Common myeloid progenitor, CD34-positive (primary cell): Measurements from ENCODE around the gene LTB4R.
A peak's percentile ranks its signal among the peaks of the same experiment; 100 is the strongest.

Source experiments
- CTCF ChIA-PET: fragments of 350-600 bp; sonication (Branson Sonifier 250); formaldehyde crosslinking; loops from one replicate; lab custom pipeline; 2021; ENCODE audit warnings: antibody characterized with exemption; lab: Charles Lee
- POLR2A ChIA-PET: fragments of 350-600 bp; sonication (Branson Sonifier 250); formaldehyde crosslinking; loops from one replicate; lab custom pipeline; 2021; ENCODE audit warnings: antibody characterized with exemption; lab: Charles Lee
- DNase-seq, 3 donors: peaks; one replicate each; pipeline versions ENCODE4 v3.0.0 to v3.0.0-alpha.2; 2013
- H3K27ac ChIP-seq, 2 experiments: 1 replicate in 1 of 2; 2 replicates in 1 of 2; pipeline ENCODE4 v1.7.0; 2013; ENCODE audit warnings: inconsistent platforms in 2 of 2, low read length in 2 of 2, mild to moderate bottlenecking in 2 of 2, low read depth in 1 of 2, moderate library complexity in 1 of 2; ENCODE audit not compliant: severe bottlenecking in 2 of 2, insufficient read depth in 1 of 2, poor library complexity in 1 of 2
- H3K27me3 ChIP-seq, 5 experiments: replicated peaks in 2 of 5; 1 replicate in 3 of 5; 2 replicates in 2 of 5; pipeline versions ENCODE4 v1.6.1 to v1.7.0; 2013; ENCODE audit warnings: low read length in 4 of 5, mild to moderate bottlenecking in 2 of 5, moderate library complexity in 2 of 5, inconsistent platforms in 1 of 5; ENCODE audit not compliant: insufficient read depth in 5 of 5, control insufficient read depth in 4 of 5
- H3K36me3 ChIP-seq, 4 experiments: 1 replicate in 2 of 4; 2 replicates in 2 of 4; pipeline versions ENCODE4 v1.6.1 to v1.7.0; 2013; ENCODE audit warnings: low read length in 3 of 4, control low read depth in 1 of 4, mild to moderate bottlenecking in 1 of 4; ENCODE audit not compliant: control insufficient read depth in 4 of 4, insufficient read depth in 4 of 4
- H3K4me1 ChIP-seq, 4 experiments: 1 replicate in 3 of 4; 2 replicates in 1 of 4; pipeline versions ENCODE4 v1.6.1 to v1.7.1; 2013; ENCODE audit warnings: low read length in 3 of 4, mild to moderate bottlenecking in 3 of 4, control low read depth in 1 of 4, inconsistent platforms in 1 of 4, moderate library complexity in 1 of 4; ENCODE audit not compliant: control insufficient read depth in 4 of 4, insufficient read depth in 4 of 4; ENCODE audit errors: control extremely low read depth in 1 of 4
- H3K4me3 ChIP-seq, 7 experiments: 1 replicate in 4 of 7; 2 replicates in 3 of 7; pipeline versions ENCODE4 v1.5.1 to v1.7.0; 2013; ENCODE audit warnings: mild to moderate bottlenecking in 7 of 7, low read length in 6 of 7, moderate library complexity in 6 of 7, inconsistent platforms in 2 of 7, low read depth in 2 of 7, control low read depth in 1 of 7; ENCODE audit not compliant: insufficient read depth in 4 of 7, control insufficient read depth in 1 of 7; ENCODE audit errors: extremely low read depth in 1 of 7
- H3K9me3 ChIP-seq, 5 experiments: 1 replicate in 4 of 5; 2 replicates in 1 of 5; pipeline versions ENCODE4 v1.6.1 to v1.7.1; 2013; ENCODE audit warnings: low read length in 4 of 5, mild to moderate bottlenecking in 2 of 5, inconsistent platforms in 1 of 5, low read depth in 1 of 5, moderate library complexity in 1 of 5; ENCODE audit not compliant: control insufficient read depth in 4 of 5, insufficient read depth in 2 of 5; ENCODE audit errors: control extremely low read depth in 1 of 5
- WGBS: methylation state at CpG from one replicate; pipeline ENCODE4 v1.1.5; 2013; ENCODE audit not compliant: insufficient coverage; 5-methylcytosine and 5-hydroxymethylcytosine counted together

Gene LTB4R

GRCh38 chr14:24321212-24321975 lies 10.1 kb downstream of the LTB4R start:
- no peak for DNase-seq
- Histone ChIP-seq H3K27me3 (no peaks in the 10 kb centered on the region), H3K4me1 (peaks cover 0 to 36% (median 19%) of the 10 kb centered on the region in 4 experiments), H3K4me3 (no peak overlapping the region), H3K36me3 (no peaks in the 10 kb centered on the region), H3K9me3 (no peaks in the 10 kb centered on the region), H3K27ac (no peak overlapping the region)
- POLR2A ChIA-PET = interaction anchor here (0.9 kb wide), 1 partner anchor 11 kb away, joined by 3 read pairs; no protein-coding TSS in a partner anchor
- 99% methylated on average over 8 of the region's 14 CpGs for WGBS
- CTCF ChIA-PET = interaction anchor here (4.5 to 21.7 kb wide), 3 partner anchors 16 to 111 kb away, joined by 27 to 488 read pairs (median 391); partner anchors contain the start of genes CBLN3, CIDEB, DHRS1 and KHNYN

- Histone ChIP-seq H3K9me3 (no peaks in the 10 kb centered on the region), H3K36me3 (no peaks in the 10 kb centered on the region), H3K4me3 (no peak overlapping the region), H3K27ac (no peak overlapping the region), H3K27me3 (no peaks in the 10 kb centered on the region), H3K4me1 (peaks cover 4 to 36% (median 23%) of the 10 kb centered on the region in 4 experiments)
- ChIA-PET CTCF (interaction anchor here (3.6 to 21.7 kb wide), 4 partner anchors 10 to 110 kb away, joined by 15 to 488 read pairs (median 209); partner anchors contain the start of genes CBLN3, CIDEB, DHRS1 and KHNYN), POLR2A (no interaction called here)
- no peak for DNase-seq
- WGBS = 97% methylated on average over 8 of the region's 10 CpGs
These were observed 11.4 kb downstream of the LTB4R start for GRCh38 chr14:24322672-24323071.

- ChIA-PET CTCF (interaction anchor here (3.6 to 21.7 kb wide), 4 partner anchors 10 to 109 kb away, joined by 15 to 488 read pairs (median 209); partner anchors contain the start of genes CBLN3, CIDEB, DHRS1 and KHNYN), POLR2A (no interaction called here)
- Histone ChIP-seq H3K4me3 (no peak overlapping the region), H3K9me3 (no peaks in the 10 kb centered on the region), H3K27ac (no peak overlapping the region), H3K36me3 (no peaks in the 10 kb centered on the region), H3K4me1 (peaks cover 4 to 34% (median 23%) of the 10 kb centered on the region in 4 experiments), H3K27me3 (no peaks in the 10 kb centered on the region)
- WGBS = 87% methylated on average over 3 of the region's 3 CpGs
- DNase-seq = no peak
These were observed 12.0 kb downstream of the LTB4R start for GRCh38 chr14:24323341-24323740.

- Histone ChIP-seq H3K27ac (no peak overlapping the region), H3K4me3 (no peak overlapping the region), H3K9me3 (no peaks in the 10 kb centered on the region), H3K27me3 (no peaks in the 10 kb centered on the region), H3K36me3 (no peaks in the 10 kb centered on the region), H3K4me1 (peaks cover 4 to 39% (median 24%) of the 10 kb centered on the region in 4 experiments)
- 96% methylated on average over 4 of the region's 6 CpGs for WGBS
- POLR2A ChIA-PET = no interaction called here
- CTCF ChIA-PET = interaction anchor here (3.6 to 21.7 kb wide), 4 partner anchors 9 to 109 kb away, joined by 15 to 488 read pairs (median 209); partner anchors contain the start of genes CBLN3, CIDEB, DHRS1 and KHNYN
- DNase-seq = no peak
These were observed 12.7 kb downstream of the LTB4R start for GRCh38 chr14:24324024-24324423.

- Histone ChIP-seq H3K27ac (no peak overlapping the region), H3K36me3 (no peaks in the 10 kb centered on the region), H3K9me3 (no peaks in the 10 kb centered on the region), H3K27me3 (no peaks in the 10 kb centered on the region), H3K4me3 (no peak overlapping the region), H3K4me1 (peaks cover 4 to 49% (median 35%) of the 10 kb centered on the region in 4 experiments)
- ChIA-PET POLR2A (interaction anchor here (1.0 kb wide), 1 partner anchor 13 kb away, joined by 5 read pairs; no protein-coding TSS in a partner anchor), CTCF (interaction anchor here (0.7 to 21.7 kb wide), 8 partner anchors 8 to 108 kb away, joined by 3 to 488 read pairs (median 13); partner anchors contain the start of genes CBLN3, CIDEB, DHRS1 and KHNYN)
- DNase-seq = peak in 2 of 3 donors; percentile 50 to 65
- 19% methylated on average over 3 of the region's 5 CpGs for WGBS
These were observed 13.8 kb downstream of the LTB4R start for GRCh38 chr14:24325041-24325530.

- Histone ChIP-seq H3K27me3 (peaks cover 0 to 5% (median 0%) of the 10 kb centered on the region in 5 experiments), H3K36me3 (no peaks in the 10 kb centered on the region), H3K4me3 (no peak overlapping the region), H3K9me3 (no peaks in the 10 kb centered on the region), H3K27ac (no peak overlapping the region), H3K4me1 (peaks cover 4 to 50% (median 36%) of the 10 kb centered on the region in 4 experiments)
- WGBS = 95% methylated on average over 9 of the region's 9 CpGs
- CTCF ChIA-PET = interaction anchor here (0.6 to 21.7 kb wide), 6 partner anchors 7 to 107 kb away, joined by 3 to 488 read pairs (median 21); partner anchors contain the start of genes CBLN3, CIDEB, DHRS1 and KHNYN
- POLR2A ChIA-PET = no interaction called here
- no peak for DNase-seq
These were observed 14.7 kb downstream of the LTB4R start for GRCh38 chr14:24325963-24326362.
